Measurements from ENCODE around the gene MID1. TPM values are rescaled to one million over a fixed set of nuclear protein-coding genes. Genes with fewer than 3 reads are reported as not detected.

Gene MID1
- total and polyA plus RNA-seq, 2 experiments from 2014 or later = 34.6 to 63.9 TPM

GRCh38 chrX:10415306-10416001 lies 204.9 kb downstream of the MID1 start:
- TF ChIP-seq CTCF (IDR thresholded peaks at IDR 0.05; ENCODE audit: low read depth, low read length) = no peak
- peak in 1 of 2 donors; percentile 8 for DNase-seq (ENCODE audit: low read depth in 1 of 2, low spot score in 1 of 2)
- Histone ChIP-seq H3K4me1 (ENCODE audit: low read depth) (no peaks in the 10 kb centered on the region), H3K27me3 (no peaks in the 10 kb centered on the region), H3K4me3 (no peak overlapping the region), H3K36me3 (no peaks in the 10 kb centered on the region), H3K27ac (no peak overlapping the region), H3K9me3 (ENCODE audit: low read depth) (no peaks in the 10 kb centered on the region)

- Histone ChIP-seq H3K36me3 (no peaks in the 10 kb centered on the region), H3K9me3 (ENCODE audit: low read depth) (no peaks in the 10 kb centered on the region), H3K4me3 (no peak overlapping the region), H3K27me3 (no peaks in the 10 kb centered on the region), H3K4me1 (ENCODE audit: low read depth) (no peaks in the 10 kb centered on the region), H3K27ac (no peak overlapping the region)
- peak in 1 of 2 donors; percentile 2 for DNase-seq (ENCODE audit: low read depth in 1 of 2, low spot score in 1 of 2)
- TF ChIP-seq CTCF (IDR thresholded peaks at IDR 0.05; ENCODE audit: low read depth, low read length) = no peak
These were observed 205.5 kb downstream of the MID1 start for GRCh38 chrX:10414862-10415261.

- no peak for DNase-seq (ENCODE audit: low read depth in 1 of 2, low spot score in 1 of 2)
- Histone ChIP-seq H3K9me3 (ENCODE audit: low read depth) (no peaks in the 10 kb centered on the region), H3K4me1 (ENCODE audit: low read depth) (no peaks in the 10 kb centered on the region), H3K4me3 (no peak overlapping the region), H3K27ac (no peak overlapping the region), H3K36me3 (no peaks in the 10 kb centered on the region), H3K27me3 (no peaks in the 10 kb centered on the region)
- no peak for TF ChIP-seq CTCF (IDR thresholded peaks at IDR 0.05; ENCODE audit: low read depth, low read length)
These were observed 206.1 kb downstream of the MID1 start for GRCh38 chrX:10414156-10414824.

- Histone ChIP-seq H3K27ac (no peak overlapping the region), H3K4me1 (ENCODE audit: low read depth) (no peaks in the 10 kb centered on the region), H3K36me3 (no peaks in the 10 kb centered on the region), H3K27me3 (no peaks in the 10 kb centered on the region), H3K9me3 (ENCODE audit: low read depth) (no peaks in the 10 kb centered on the region), H3K4me3 (no peak overlapping the region)
- peak in 1 of 2 donors; percentile 20 for DNase-seq (ENCODE audit: low read depth in 1 of 2, low spot score in 1 of 2)
- no peak for TF ChIP-seq CTCF (IDR thresholded peaks at IDR 0.05; ENCODE audit: low read depth, low read length)
These were observed 215.9 kb downstream of the MID1 start for GRCh38 chrX:10404436-10404835.

- no peak for TF ChIP-seq CTCF (IDR thresholded peaks at IDR 0.05; ENCODE audit: low read depth, low read length)
- no peak overlapping the region for H3K27ac ChIP-seq
- H3K36me3 ChIP-seq = no peaks in the 10 kb centered on the region
- H3K4me3 ChIP-seq = no peak overlapping the region
- no peaks in the 10 kb centered on the region for H3K4me1 ChIP-seq (ENCODE audit: low read depth)
- H3K9me3 ChIP-seq (ENCODE audit: low read depth) = no peaks in the 10 kb centered on the region
- H3K27me3 ChIP-seq = no peaks in the 10 kb centered on the region
- DNase-seq (ENCODE audit: low read depth in 1 of 2, low spot score in 1 of 2) = no peak
These were observed 219.1 kb downstream of the MID1 start for GRCh38 chrX:10401239-10401638.

Data from cardiac muscle cell (in vitro differentiated cells and primary cell).